DMS 273 (cell line): ENCODE results near the gene GALK1.

Experiments
- DNase-seq: peaks from one replicate; lab custom pipeline; 2025; ENCODE audit not compliant: unreplicated experiment; lab: John Stamatoyannopoulos, UW

GALK1 gene

DNA sequence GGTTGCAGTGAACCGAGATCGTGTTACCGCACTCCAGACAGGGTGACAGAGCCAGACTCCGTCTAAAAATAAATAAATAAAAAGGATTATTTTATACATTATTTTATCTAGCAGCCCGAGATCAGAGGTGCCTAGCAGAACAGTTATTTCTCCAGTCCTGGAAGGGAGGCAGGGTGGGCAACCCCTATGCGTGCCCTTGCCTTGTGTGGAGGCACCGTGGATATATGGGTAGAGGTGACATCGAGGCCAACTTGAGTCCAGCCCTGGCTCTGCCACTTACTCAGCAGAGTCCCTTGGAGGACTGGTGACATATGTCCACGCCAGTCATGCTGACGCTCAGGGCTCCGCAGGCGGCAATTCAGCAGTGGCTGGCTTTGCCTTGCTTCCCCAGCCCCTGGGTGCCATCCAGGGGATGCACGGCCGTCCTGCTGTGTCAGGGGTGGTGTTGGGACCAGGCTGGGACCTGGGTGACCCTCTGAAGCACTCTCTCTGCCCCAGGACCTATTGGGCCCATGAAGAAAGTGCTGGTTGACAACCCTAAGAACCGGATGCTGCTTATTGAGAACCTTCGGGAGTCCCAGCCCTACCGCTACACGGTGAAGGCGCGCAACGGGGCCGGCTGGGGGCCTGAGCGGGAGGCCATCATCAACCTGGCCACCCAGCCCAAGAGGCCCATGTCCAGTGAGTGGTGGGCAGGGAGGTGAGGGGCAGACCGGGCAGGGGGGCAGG is 13.2 kb downstream of the GALK1 start:
- no peak for DNase-seq

DNA sequence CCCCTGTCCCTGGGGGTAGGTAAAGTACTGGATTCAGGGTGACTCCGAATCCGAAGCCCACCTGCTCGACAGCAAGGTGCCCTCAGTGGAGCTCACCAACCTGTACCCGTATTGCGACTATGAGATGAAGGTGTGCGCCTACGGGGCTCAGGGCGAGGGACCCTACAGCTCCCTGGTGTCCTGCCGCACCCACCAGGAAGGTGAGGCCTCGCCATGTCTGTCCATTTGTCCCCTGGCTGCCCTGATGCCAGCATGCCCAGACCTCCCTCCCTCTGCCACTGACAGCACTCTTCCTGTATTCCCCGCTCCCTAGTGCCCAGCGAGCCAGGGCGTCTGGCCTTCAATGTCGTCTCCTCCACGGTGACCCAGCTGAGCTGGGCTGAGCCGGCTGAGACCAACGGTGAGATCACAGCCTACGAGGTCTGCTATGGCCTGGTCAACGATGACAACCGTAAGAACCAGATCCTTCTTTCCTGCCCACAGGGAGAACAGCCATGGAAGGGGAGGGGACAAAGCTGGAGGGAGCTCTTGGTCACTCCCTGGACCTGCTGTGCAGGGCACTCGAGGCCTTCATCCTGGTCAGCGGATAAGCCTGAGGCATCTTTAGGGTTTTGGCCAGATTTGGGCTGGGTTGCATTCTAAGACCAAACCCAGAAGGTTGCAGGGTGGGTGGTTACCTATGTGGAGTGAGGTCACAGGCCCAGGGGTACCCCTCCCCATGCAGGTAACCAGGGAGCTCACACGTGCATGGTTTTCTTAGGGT is 14.2 kb downstream of the GALK1 start:
- no peak for DNase-seq

DNA sequence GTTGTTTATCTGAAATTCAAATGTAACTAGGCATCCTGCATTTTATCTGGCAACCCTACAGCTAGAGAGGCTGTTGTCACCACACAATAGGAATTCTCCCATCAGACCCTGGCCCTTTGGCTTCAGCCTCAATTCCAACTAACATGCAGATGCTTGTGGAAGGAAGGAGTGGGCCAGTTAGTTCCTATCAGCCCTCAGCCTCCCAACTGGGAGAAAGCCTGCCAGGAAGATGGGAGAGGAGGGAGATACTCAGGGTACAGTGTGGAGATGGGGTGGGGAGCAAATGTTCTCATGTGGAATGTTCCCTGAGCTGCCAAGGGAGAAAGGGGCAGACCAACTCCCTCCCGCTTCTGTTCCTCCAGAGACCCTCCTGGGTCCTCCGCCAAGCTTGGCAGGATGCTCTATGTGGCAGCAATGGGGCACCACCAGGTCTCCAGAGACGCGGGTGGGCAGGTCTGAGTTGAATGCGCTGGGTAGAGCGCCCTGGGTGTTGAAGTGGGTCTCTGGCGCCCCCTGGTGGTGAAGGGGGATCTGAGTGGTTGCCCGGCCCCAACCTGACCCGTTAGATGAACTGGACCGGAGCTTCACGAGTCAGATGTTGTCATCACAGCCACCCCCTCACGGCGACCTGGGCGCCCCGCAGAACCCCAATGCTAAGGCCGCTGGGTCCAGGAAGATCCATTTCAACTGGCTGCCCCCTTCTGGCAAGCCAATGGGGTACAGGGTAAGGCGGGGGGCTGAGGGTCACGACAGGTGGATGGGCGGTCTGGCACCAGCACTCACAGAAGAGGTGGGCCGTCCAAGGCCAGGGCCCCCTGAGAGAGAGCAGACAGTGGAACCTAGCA is 15.2 kb downstream of the GALK1 start:
- peak; percentile 88 for DNase-seq

DNA sequence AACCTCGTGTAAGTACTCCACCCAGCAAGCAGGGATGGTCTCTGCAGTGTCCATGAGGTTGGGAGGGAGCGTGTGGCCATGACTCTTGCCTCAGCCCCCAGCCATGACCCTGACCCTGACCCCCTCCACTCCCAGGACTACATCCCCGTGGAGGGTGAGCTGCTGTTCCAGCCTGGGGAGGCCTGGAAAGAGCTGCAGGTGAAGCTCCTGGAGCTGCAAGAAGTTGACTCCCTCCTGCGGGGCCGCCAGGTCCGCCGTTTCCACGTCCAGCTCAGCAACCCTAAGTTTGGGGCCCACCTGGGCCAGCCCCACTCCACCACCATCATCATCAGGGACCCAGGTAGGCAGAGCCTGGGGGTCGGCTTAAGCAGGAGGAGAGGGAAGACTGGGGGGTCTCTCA is 16.3 kb downstream of the GALK1 start:
- no peak for DNase-seq

DNA sequence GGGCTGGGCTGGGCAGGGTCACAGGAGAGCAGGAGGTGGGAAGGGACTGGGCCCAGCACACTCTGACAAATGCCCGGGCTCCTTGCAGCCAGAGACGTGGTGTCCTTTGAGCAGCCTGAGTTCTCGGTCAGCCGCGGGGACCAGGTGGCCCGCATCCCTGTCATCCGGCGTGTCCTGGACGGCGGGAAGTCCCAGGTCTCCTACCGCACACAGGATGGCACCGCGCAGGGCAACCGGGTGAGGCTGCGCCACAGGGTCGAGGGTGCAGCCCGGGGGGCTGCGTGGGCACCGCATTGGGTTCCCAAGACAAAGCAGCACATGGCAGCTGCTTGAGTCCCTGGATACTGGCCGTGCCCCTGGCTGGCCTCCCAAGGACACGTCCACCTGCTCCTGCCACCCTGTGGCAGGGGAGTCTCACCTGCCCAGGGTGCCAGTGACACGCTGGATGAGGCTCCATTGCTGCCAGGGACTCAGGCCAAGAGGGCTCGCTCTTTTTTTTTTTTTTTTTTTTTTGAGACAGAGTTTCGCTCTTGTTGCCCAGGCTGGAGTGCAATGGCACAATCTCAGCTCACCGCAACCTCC is 21.3 kb downstream of the GALK1 start:
- no peak for DNase-seq

DNA sequence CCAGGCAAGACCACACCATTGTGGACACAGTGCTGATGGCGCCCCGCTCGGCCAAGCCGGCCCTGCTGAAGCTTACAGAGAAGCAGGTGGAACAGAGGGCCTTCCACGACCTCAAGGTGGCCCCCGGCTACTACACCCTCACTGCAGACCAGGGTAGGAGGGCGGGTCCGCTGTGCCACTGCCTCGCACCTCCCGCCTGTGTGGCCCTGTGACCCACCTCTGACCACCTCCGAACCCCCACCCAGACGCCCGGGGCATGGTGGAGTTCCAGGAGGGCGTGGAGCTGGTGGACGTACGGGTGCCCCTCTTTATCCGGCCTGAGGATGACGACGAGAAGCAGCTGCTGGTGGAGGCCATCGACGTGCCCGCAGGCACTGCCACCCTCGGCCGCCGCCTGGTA is 22.7 kb downstream of the GALK1 start:
- DNase-seq: no peak

DNA sequence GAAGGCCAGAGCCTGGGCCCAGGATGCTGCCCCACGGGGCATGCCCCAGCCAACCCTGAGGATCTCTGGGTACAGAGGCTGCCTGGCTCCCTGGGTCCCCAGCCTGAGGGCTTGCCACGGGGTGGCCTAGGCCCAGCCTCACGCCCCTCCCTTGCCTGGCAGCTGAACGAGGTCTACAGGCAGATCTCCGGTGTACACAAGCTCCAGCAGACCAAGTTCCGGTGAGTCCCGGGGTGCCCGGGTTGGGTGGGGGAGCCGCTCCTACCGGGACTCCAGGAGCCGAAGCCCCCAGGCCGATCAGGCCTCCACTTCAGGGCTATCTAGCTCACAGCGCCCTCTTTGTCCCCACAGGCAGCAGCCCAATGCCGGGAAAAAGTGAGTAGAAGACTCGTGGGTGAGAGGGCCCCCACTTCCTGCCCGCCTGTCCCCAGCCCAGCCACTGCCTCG is 24.3 kb downstream of the GALK1 start:
- no peak for DNase-seq

DNA sequence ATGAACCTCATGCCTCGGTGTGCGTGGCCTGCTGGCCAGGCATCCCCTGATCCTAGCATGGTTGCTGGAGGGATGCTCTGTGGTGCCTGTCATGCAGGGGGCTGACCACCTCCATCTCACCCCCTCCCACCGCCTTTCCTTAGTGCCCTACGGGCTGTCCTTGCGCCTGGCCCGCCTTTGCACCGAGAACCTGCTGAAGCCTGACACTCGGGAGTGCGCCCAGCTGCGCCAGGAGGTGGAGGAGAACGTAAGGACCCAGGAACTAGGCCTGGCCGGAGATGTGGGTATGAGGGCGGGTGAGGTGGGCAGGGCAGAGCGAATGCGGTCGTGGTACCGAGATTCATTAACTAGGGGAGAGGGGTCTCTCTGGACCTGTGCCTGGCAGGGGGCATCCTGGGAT is 24.8 kb downstream of the GALK1 start:
- DNase-seq: no peak

DNA sequence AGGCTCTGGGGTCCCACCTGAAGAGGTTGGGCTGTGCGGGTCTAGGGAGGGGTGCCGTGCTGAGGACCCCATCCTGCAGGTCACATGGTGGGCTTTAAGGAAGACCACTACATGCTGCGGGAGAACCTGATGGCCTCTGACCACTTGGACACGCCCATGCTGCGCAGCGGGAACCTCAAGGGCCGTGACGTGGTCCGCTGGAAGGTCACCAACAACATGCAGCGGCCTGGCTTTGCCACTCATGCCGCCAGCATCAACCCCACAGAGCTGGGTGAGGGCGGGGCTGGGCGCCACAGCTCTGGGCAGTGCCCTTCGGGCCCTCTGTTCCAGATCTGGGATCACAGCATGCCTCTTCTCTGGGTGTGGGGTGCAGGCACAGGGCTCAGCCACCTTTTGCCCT is 25.2 kb downstream of the GALK1 start:
- DNase-seq: no peak

DNA sequence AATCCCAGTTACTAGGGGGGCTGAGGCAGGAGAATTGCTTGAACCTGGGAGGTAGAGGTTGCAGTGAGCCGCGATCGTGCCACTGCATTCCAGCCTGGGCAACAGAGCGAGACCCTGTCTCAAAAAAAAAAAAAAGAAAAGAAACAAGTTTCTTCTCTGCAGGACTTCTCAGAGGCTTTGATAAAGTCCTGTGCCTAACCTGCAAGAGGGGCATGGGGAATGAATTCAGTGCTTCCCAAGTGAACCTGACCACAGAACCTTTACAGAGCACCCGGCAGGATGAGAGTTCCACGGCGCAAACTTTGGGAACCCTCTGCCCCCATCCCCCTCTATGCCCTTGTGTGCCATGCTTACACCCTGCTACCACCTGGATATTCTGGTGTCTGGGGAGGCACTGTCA is 25.8 kb downstream of the GALK1 start:
- DNase-seq: no peak

DNA sequence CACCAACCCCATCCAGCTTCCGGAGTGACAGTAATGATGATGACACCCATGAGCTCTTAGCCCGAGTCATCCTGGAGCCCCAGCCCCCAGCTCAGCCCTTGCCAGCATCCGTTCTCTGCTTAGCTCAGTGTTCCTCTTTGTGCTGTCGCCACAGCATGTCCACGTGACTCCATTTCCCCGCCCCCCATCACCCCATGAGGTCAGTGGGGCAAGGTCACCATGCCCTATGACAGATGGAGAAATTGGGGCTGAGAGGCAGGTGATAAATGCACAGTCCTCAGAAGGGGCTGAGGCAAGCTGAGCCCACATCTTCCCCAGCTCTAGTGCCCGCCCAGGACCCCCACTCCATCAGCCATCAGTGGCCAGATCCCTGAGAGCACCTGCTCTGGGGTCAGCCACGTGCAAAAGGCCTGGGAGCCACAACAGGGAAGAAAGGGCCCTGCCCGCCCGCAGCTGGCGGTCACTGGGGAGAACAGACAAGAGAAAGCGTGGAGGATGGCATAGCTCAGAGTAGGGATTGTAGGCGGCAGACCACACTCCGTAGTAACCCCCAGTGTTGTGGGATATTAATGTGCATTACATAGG is 26.7 kb downstream of the GALK1 start:
- DNase-seq: no peak

DNA sequence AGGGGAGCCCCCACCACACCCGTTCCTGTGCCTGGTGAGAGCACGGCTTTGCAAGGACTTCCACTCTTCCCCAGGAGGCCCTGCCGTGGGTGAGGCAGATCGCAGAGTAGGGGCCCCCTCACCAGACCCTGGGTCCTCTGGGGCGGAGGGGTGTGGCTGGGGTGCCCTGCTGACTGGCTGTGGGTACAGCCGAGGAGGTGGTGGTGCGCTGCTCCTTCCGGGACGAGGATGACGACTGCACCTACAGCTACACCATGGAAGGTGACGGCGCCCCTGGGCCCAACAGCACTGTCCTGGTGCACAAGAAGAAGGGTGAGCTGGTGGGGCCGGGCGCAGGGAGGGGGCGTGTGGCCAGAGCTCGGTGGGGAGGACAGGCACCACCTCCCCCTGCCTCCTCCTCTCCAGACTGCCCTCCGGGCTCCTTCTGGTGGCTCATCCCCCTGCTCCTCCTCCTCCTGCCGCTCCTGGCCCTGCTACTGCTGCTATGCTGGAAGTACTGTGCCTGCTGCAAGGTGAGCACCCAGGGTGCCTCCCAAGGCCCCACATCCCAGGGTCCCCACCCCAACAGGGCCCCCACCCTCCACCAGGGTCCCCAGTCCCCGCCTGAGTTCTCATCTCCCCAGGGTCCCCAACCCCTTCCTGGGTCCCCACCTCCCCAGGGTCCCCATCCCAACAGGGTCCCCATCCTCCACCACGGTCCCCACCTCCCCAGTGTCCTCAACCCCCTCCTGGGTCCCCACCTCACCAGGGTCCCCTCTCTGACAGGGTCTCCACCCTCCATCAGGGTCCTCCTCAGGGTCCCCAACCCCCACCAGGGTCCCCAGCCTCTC is 27.6 kb downstream of the GALK1 start:
- DNase-seq: no peak

DNA sequence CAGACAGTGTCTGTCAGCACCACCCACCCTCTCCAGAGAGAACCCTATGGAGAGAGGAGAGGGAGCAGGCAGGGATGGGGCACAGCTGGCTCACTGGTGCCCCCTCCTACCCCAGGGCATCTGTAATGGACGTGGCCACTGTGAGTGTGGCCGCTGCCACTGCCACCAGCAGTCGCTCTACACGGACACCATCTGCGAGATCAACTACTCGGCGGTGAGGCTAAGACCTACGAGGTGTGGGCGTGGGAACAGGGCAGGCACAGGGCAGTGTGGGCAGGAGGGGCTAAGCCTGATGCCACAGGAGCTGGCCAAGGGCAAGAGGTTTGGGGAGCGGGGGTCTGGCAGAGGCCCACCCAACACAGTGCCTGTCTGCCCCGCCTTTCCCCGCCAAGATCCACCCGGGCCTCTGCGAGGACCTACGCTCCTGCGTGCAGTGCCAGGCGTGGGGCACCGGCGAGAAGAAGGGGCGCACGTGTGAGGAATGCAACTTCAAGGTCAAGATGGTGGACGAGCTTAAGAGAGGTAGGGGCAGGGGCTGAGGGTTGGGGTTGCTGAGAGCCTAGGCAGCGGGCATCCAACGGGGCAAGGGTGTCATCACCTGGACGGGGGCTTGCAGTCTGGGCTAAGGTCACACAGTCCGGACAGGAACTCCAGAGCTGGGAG is 28.7 kb downstream of the GALK1 start:
- DNase-seq: no peak

DNA sequence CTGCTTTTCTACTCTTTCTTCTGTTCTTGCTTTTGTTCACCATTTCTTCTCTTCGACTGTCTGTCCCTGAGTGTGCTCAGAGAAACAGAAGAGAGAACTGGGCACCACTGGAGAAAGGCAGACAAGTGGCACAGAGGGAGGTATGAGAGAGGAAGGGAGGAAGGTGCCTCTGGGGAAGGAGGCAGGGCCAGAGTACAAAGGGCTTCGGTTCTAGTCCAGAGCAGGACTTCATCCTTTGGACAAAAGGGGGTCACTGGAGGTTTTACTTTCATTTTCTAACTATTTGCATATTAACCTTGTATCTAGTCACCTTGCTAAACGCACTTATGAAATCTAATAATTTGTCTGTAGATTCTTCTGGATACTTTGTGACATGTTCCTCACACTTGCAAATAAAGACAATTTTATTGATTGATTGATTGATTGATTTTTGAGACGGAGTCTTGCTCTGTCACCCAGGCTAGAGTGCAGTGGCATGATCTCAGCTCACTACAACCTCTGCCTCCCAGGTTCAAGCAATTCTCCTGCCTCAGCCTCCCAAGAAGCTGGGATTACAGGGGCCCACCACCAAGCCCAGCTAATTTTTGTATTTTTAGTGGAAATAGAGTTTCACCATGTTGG is 30.2 kb downstream of the GALK1 start:
- DNase-seq: no peak

DNA sequence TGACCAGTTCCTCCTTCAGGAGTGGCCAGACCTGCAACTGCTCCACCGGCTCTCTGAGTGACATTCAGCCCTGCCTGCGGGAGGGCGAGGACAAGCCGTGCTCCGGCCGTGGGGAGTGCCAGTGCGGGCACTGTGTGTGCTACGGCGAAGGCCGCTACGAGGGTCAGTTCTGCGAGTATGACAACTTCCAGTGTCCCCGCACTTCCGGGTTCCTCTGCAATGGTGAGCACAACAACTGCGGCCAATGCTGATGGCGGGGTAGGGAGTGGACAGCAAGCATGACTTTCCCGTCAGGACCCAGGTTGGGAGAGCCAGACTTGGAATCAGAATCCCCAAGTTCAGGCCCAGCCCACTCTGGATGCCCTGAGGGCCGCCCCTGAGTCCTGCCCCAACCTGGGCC is 31.5 kb downstream of the GALK1 start:
- DNase-seq: no peak

DNA sequence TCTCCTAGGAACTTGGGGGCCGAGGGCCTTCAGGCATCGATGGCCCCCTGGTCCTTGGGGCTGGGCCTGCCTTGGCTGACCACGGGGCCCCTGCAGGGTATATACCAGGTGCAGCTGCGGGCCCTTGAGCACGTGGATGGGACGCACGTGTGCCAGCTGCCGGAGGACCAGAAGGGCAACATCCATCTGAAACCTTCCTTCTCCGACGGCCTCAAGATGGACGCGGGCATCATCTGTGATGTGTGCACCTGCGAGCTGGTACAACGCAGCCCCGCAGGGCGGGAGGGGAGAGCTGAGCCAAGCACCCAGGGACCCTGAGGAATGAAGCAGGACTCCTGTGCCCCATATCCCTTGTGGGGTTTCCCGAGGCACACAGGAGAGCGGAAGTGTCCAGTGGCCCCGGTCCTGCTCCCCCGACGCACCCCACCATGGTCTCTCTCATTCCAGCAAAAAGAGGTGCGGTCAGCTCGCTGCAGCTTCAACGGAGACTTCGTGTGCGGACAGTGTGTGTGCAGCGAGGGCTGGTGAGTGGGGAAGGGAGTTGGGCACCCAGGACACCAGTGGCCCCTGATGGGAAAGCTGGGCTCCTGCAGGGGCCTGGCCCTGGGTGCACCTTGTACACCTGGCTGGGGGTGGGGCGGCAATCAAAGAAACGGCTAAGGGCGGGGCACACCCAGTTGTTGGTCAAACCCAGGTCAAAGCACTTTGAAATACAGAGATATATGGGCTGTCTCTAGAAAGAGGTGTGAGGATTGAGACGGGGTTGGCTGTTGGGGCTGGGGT is 33.1 kb downstream of the GALK1 start:
- no peak for DNase-seq

DNA sequence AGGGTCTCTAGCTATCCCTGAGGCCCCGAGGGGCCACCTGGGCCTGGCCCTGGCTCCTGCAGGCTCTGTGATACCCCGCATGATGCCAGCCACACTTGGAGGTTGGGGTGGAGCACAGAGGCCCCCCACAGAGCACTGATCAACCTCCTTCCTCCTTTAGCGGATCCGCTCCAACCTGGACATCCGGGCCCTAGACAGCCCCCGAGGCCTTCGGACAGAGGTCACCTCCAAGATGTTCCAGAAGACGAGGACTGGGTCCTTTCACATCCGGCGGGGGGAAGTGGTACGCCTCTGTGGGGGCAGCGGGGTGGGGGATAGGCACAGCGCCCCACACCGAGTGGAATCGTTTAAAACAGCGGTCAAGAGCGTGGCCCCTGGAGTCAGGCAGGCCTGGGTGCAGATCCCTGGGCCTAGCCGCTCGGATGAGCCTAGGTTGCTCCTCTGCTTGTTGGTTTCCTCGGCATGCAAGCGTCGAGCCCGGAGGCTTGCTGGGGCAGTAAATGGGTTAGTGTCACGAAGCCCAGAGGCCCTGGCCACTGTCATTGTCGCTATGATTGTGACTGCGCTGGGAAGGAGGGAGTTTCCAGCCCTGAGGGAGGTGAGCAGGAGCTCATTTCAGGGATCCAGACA is 33.8 kb downstream of the GALK1 start:
- no peak for DNase-seq

DNA sequence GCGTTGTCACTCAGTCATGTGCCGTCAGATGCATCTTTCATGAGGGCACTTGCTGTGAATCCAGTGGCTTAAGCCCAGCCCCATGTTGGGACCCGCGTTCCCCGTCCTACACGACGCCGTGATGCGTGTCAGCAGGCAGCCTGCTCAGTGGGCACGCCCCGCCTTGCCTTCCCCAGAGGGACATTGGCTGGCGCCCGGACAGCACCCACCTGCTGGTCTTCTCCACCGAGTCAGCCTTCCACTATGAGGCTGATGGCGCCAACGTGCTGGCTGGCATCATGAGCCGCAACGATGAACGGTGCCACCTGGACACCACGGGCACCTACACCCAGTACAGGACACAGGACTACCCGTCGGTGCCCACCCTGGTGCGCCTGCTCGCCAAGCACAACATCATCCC is 34.9 kb downstream of the GALK1 start:
- DNase-seq: no peak
